GM23248 (cell line): ENCODE data around the gene ROR1. TPM values are rescaled to one million over a fixed set of nuclear protein-coding genes. Genes with fewer than 3 reads are reported as not detected.

Experiments
- DNase-seq: peaks from one replicate; pipeline ENCODE4 v3.0.0-alpha.2; 2015
- H2AFZ ChIP-seq: fragments of 200-600 bp; sonication (generic); 2 replicates; pipeline ENCODE4 v1.6.1; 2016; ENCODE audit warnings: antibody characterized with exemption
- H3F3A ChIP-seq: fragments of 200-600 bp; sonication (generic); 2 replicates; pipeline ENCODE4 v1.6.1; 2016; ENCODE audit warnings: mild to moderate bottlenecking, antibody characterized with exemption, mixed run types; ENCODE audit not compliant: insufficient read depth
- H3K27ac ChIP-seq: fragments of 200-600 bp; sonication (generic); 2 replicates; pipeline ENCODE4 v1.5.1; 2016; ENCODE audit warnings: mild to moderate bottlenecking
- H3K27me3 ChIP-seq: fragments of 200-600 bp; sonication (generic); replicated peaks from 2 replicates; pipeline ENCODE4 v1.6.1; 2016; ENCODE audit warnings: mild to moderate bottlenecking; ENCODE audit not compliant: insufficient read depth
- H3K36me3 ChIP-seq: fragments of 200-600 bp; sonication (generic); 2 replicates; pipeline ENCODE4 v1.6.1; 2016; ENCODE audit warnings: low read depth, mild to moderate bottlenecking
- H3K4me1 ChIP-seq: fragments of 200-600 bp; sonication (generic); 2 replicates; pipeline ENCODE4 v1.6.1; 2016; ENCODE audit warnings: mild to moderate bottlenecking; ENCODE audit not compliant: insufficient read depth
- H3K4me2 ChIP-seq: fragments of 200-600 bp; sonication (generic); one replicate; pipeline ENCODE4 v1.6.1; 2016; ENCODE audit warnings: mild to moderate bottlenecking; ENCODE audit not compliant: unreplicated experiment
- H3K4me3 ChIP-seq: fragments of 200-600 bp; sonication (generic); 2 replicates; pipeline ENCODE4 v1.5.1; 2016; ENCODE audit warnings: mild to moderate bottlenecking
- H3K79me2 ChIP-seq: fragments of 200-600 bp; sonication (generic); 2 replicates; pipeline ENCODE4 v1.6.1; 2016; ENCODE audit warnings: mild to moderate bottlenecking; ENCODE audit not compliant: insufficient read depth
- H3K9ac ChIP-seq: fragments of 200-600 bp; sonication (generic); 2 replicates; pipeline ENCODE4 v1.6.1; 2016; ENCODE audit warnings: mild to moderate bottlenecking
- H3K9me2 ChIP-seq: fragments of 200-600 bp; sonication (generic); 2 replicates; pipeline ENCODE4 v1.6.1; 2016; ENCODE audit warnings: mixed run types, mild to moderate bottlenecking, moderate library complexity; ENCODE audit not compliant: insufficient read depth
- H3K9me3 ChIP-seq: fragments of 200-600 bp; sonication (generic); one replicate; pipeline ENCODE4 v1.6.1; 2017; ENCODE audit warnings: low read depth
- H4K20me1 ChIP-seq: fragments of 200-600 bp; sonication (generic); 2 replicates; pipeline ENCODE4 v1.6.0; 2016; ENCODE audit not compliant: insufficient read depth
- EZH2 ChIP-seq: fragments of 200-600 bp; sonication (generic); IDR thresholded peaks from 2 replicates; pipeline ENCODE4 v1.6.1; 2018; ENCODE audit warnings: antibody characterized with exemption, mild to moderate bottlenecking; ENCODE audit not compliant: insufficient read depth, poor library complexity, severe bottlenecking
- EZH2phosphoT487 ChIP-seq: fragments of 200-600 bp; sonication (generic); IDR thresholded peaks from 2 replicates; pipeline ENCODE4 v1.6.1; 2018; ENCODE audit warnings: antibody characterized with exemption, moderate library complexity, mild to moderate bottlenecking, low read depth; ENCODE audit not compliant: insufficient read depth
- WGBS, 2 experiments: methylation state at CpG; one replicate each; pipeline ENCODE4 v1.1.6; 2015 to 2017; ENCODE audit warnings: low lambda C conversion rate in 2 of 2, low coverage in 1 of 2; ENCODE audit errors: missing lambda C conversion rate in 2 of 2; 5-methylcytosine and 5-hydroxymethylcytosine counted together
- in situ Hi-C: fragments of 300-500 bp; cut with MboI; formaldehyde crosslinking; loops from 2 replicates; pipeline ENCODE4 v1.15.0; 2020
- polyA plus RNA-seq: library from polyadenylated mRNA; unstranded; fragments of >200 nt; fragmentation: Nextera tagmentation; extraction: Ambion mirVana; gene quantifications from 2 replicates; pipeline ENCODE4 v1.2.1, GENCODE V29; 2016
- total RNA-seq: library from RNA; depleted of rRNA; stranded (reverse); fragments of >200 nt; shearing (Covaris generic); gene quantifications from 2 replicates; pipeline ENCODE4 v1.2.3, GENCODE V29; 2014; rRNA removed

The ROR1 gene
- total RNA-seq (12.0 and 20.9 TPM in 2 replicates), polyA plus RNA-seq (12.6 and 13.3 TPM in 2 replicates)

- peaks cover 34% of the 10 kb centered on the region for H3K79me2 ChIP-seq
- no peaks in the 10 kb centered on the region for H3K36me3 ChIP-seq
- in situ Hi-C loops: loop anchor here (10.0 kb wide), 1 partner anchor 471 kb away; no protein-coding TSS in a partner anchor
- TF ChIP-seq EZH2phosphoT487 (no peak), EZH2 (no peak)
- no peaks in the 10 kb centered on the region for H3K27me3 ChIP-seq
- DNase-seq: peak; percentile 94
- 0 out of 2 replicates have a peak within 1 kb of the TSS, but pooled peaks have one; percentile 14 for H3K27ac ChIP-seq
- peaks cover 12% of the 10 kb centered on the region; the same call in 1 of the 2 replicates for H3K4me1 ChIP-seq
- peak within 1 kb of the TSS; percentile 95 for H3K4me3 ChIP-seq
- 1% methylated on average over 33 to 79 of the region's 99 CpGs for WGBS, 2 experiments
- no peaks in the 10 kb centered on the region for H3K9me3 ChIP-seq
- H3K9me2 ChIP-seq: no peaks in the 10 kb centered on the region
- no peaks in the 10 kb centered on the region for H4K20me1 ChIP-seq
- peak within 1 kb of the TSS; percentile 92 for H3K4me2 ChIP-seq
- peaks cover 4% of the 10 kb centered on the region; the same call in 1 of the 2 replicates for H3F3A ChIP-seq
- H3K9ac ChIP-seq: peak within 1 kb of the TSS; percentile 70
- peak within 1 kb of the TSS; percentile 85 for H2AFZ ChIP-seq
Observed at GRCh38 chr1:63773815-63774616, at the start of gene ROR1. TSS of gene ROR1 (plus strand) at chr1:63774017.

DNA sequence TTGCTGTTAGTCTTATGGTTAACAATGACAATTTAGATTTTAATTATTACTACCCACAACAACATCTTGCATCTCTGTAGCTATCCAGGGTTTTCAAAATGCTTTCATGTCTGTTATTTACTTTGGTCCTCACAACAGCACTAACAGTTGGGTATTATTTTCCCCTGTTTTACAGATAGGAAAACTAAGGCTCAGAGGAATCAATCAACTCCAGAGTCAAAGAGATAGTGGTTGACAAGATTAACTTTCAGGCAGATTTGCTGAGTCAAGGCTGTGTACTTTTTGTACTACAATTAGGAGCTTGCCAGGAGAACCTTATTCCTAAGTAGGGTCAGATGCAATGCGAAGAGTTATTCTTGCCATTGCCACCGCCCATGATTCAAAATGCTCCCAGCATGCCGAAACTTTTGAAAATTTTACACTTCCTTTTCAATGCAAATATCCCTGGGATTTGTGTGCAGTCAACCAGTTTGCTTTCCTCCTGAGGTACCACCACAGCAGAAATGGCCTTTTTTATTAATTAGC lies 49.4 kb upstream of the ROR1 start:
- WGBS, 2 experiments: 99 to 100% methylated on average over 3 of the region's 3 CpGs
- Histone ChIP-seq H3K36me3 (no peaks in the 10 kb centered on the region), H3K27me3 (no peaks in the 10 kb centered on the region), H3K4me3 (no peak overlapping the region), H3F3A (no peaks in the 10 kb centered on the region; the same call in 1 of the 2 replicates), H3K4me2 (no peak overlapping the region), H3K79me2 (no peaks in the 10 kb centered on the region), H3K4me1 (peaks cover 13% of the 10 kb centered on the region), H3K27ac (no peak overlapping the region), H2AFZ (no peak overlapping the region), H3K9ac (no peak overlapping the region), H3K9me3 (no peaks in the 10 kb centered on the region), H4K20me1 (no peaks in the 10 kb centered on the region), H3K9me2 (no peaks in the 10 kb centered on the region)
- in situ Hi-C loops: no loop called here
- TF ChIP-seq EZH2 (no peak), EZH2phosphoT487 (no peak)
- DNase-seq: no peak

DNA sequence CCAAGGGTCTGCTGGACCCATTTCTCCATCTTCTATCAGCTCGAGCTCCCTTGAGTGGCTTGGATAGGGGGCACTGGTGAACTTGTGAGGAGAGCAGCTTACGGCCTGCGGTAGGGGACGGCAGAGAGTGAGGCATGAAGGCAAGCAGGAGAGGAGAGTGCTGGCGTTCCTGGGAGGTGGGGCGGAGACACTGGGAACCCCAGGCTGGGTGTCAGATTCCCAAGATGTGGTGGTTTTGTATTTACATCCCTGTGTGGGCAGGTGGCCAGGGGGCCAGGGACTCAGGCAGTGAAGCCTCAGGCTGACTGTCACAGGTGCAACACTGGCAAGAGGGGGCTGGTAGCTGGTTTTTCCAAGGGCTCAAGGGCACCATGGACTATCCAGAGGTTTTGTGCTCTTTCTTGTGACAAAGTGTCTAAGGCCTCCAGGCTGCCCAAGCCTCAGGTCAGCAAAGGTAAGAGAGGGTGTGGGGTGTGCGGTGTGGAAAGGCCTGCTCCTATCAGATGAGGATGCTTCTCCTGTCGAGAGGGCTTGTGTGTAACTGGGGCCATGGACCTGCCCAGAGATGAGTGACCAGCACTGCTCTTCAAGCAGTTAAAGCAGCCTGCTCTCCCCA lies 45.1 kb upstream of the ROR1 start:
- Histone ChIP-seq H3K9ac (no peak overlapping the region), H3K9me2 (no peaks in the 10 kb centered on the region), H3K4me2 (no peak overlapping the region), H3K79me2 (no peaks in the 10 kb centered on the region), H2AFZ (no peak overlapping the region), H4K20me1 (no peaks in the 10 kb centered on the region), H3K4me3 (no peak overlapping the region), H3K9me3 (no peaks in the 10 kb centered on the region), H3K36me3 (no peaks in the 10 kb centered on the region), H3K4me1 (peaks cover 14% of the 10 kb centered on the region), H3K27me3 (no peaks in the 10 kb centered on the region), H3F3A (peaks cover 23% of the 10 kb centered on the region), H3K27ac (no peak overlapping the region)
- in situ Hi-C loops: no loop called here
- TF ChIP-seq EZH2: no peak
- TF ChIP-seq EZH2phosphoT487: no peak
- DNase-seq: no peak
- WGBS, 2 experiments: 93 to 96% methylated on average over 8 of the region's 8 CpGs

DNA sequence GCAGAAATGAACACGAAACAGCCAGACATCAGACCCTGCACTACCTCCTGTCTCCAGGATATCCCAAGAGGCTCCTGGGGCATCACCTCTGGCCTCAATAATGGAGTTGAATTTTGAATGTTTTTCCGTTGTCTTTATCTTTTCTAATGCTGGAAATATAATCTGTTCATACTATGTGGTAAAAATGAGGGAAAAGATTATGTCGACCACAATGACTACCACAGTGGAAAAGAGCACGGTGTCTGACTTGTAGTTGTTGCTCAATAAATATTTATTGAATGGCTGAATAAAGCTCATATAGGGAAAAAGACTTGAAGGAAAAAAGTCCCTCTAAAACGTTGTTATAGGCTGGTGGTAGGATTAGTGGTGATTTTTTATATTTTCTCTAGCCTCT lies 44.6 kb upstream of the ROR1 start:
- 91 to 93% methylated on average over 5 of the region's 5 CpGs for WGBS, 2 experiments
- Histone ChIP-seq H4K20me1 (no peaks in the 10 kb centered on the region), H3K4me2 (no peak overlapping the region), H3K36me3 (no peaks in the 10 kb centered on the region), H3K4me1 (peaks cover 12% of the 10 kb centered on the region), H3K9me3 (no peaks in the 10 kb centered on the region), H3F3A (peaks cover 23% of the 10 kb centered on the region), H3K9ac (no peak overlapping the region), H3K27me3 (no peaks in the 10 kb centered on the region), H3K9me2 (no peaks in the 10 kb centered on the region), H3K79me2 (no peaks in the 10 kb centered on the region), H3K27ac (no peak overlapping the region), H2AFZ (no peak overlapping the region), H3K4me3 (no peak overlapping the region)
- in situ Hi-C loops: no loop called here
- DNase-seq: no peak
- TF ChIP-seq EZH2 (no peak), EZH2phosphoT487 (no peak)
